SKM-1 treated with dmso at 0.1 percent for 144 hours (cell line): Measurements from ENCODE around the gene PLCL2.
"Not testable (repeated sequence)": the region's sequence is repeated elsewhere in the genome, so short reads cannot be mapped to it uniquely, and the experiment has no call there.

ENCODE experiments used
- DNase-seq: peaks from one replicate; lab custom pipeline; 2025; ENCODE audit not compliant: unreplicated experiment; lab: John Stamatoyannopoulos, UW

The PLCL2 gene

GRCh38 chr3:16950282-16950681 is 65.5 kb downstream of the PLCL2 start:
- no peak for DNase-seq

GRCh38 chr3:16950845-16951244 is 66.1 kb downstream of the PLCL2 start:
- no peak for DNase-seq

GRCh38 chr3:16957852-16958251 is 73.1 kb downstream of the PLCL2 start:
- DNase-seq = not testable (repeated sequence)

DNA sequence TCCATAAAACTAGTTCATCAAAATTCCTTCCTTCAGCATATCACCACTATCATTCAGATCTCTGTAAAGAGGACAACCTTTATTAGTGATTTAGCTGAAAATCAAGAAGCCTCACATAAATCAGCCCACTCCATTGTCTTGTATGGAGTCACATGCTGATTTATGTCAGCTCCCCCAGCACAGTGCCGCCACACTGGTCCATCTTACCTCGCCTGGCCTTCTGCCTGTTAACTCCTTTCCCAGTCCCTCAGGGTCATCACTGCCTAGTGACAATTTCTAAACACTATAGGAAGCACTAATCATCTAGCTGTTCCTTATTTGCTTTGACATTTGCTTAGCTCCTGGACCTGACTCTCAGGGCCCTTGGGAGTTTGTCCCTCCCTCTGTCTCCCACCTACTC is 75.4 kb downstream of the PLCL2 start:
- DNase-seq = no peak

- no peak for DNase-seq
Measured at GRCh38 chr3:16961621-16962205, 77.0 kb downstream of the PLCL2 start.

- DNase-seq = no peak
Measured at GRCh38 chr3:16975083-16975482, 90.3 kb downstream of the PLCL2 start.

DNA sequence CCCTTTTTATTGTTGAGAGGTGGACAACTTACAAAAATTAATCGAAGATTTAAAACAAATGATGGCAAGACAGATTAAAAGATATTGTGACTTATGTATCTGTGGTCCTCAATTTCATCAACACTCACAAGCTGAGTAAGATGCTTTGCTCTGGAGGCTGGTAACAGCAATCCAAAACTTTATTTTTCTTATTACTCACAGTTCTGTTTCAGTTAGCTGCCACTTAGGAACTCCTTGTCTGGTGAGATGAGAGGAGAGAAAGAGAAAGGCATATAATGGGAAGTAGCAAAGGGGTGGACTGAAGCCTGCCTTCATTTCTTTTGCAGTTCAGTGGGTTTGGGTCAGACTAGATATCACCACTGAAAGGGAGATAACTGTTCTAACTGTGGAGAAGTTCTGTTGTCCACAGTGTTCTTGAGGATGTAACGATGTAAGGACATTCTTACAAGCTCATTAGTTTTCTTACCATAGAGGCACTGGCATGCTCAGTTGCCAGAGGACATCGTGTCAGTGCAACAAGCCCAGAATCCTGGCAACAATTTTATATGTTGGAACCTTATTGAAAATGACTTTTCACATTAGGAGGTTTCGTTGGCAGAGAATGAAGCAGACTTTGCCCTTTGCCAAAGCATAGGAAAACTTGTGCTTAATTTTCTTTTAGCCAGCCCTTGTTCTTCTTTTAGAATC is 93.6 kb downstream of the PLCL2 start:
- DNase-seq = no peak

DNA sequence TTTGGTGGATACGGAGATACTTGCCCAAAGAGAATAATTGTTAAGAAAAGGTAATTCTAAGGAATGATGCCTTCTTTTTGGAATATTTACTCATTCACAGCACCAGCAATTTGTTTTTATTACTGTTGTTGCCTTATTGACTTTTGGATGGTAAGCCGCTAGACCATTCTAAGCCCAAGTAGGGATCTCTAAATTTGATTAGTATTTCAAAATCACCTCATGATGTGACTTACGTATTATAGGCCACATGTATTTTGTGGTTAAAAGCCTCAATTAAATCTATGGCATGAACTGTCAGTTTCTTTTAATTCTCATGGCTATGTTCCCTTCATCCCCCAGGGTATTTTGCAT is 94.1 kb downstream of the PLCL2 start:
- no peak for DNase-seq

DNA sequence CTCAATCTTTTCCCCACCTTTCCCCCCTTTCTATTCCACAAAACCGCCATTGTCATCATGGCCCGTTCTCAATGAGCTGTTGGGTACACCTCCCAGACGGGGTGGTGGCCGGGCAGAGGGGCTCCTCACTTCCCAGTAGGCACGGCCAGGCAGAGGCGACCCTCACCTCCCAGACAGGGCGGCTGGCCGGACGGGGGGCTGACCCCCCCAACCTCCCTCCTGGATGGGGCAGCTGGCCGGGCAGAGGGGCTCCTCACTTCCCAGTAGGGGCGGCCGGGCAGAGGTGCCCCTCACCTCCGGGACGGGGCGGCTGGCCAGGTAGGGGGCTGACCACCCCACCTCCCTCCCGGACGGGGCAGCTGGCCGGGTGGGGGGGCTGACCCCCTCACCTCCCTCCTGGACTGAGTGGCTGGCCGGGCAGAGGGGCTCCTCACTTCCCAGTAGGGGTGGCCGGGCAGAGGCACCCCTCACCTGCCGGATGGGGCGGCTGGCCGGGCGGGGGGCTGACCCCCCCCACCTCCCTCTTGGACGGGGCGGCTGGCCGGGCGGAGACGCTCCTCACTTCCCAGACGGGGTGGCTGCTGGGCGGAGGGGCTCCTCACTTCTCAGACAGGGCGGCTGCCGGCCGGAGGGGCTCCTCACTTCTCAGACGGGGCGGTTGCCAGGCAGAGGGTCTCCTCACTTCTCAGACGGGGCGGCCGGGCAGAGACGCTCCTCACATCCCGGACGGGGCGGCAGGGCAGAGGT is 95.2 kb downstream of the PLCL2 start:
- DNase-seq = not testable (repeated sequence)

DNA sequence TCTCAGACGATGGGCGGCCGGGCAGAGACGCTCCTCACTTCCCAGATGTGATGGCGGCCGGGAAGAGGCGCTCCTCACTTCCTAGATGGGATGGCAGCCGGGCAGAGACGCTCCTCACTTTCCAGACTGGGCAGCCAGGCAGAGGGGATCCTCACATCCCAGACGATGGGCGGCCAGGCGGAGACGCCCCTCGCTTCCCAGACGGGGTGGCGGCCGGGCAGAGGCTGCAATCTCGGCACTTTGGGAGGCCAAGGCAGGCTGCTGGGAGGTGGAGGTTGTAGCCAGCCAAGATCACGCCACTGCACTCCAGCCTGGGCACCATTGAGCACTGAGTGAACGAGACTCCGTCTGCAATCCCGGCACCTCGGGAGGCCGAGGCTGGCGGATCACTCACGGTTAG is 95.8 kb downstream of the PLCL2 start:
- DNase-seq = not testable (repeated sequence)

DNA sequence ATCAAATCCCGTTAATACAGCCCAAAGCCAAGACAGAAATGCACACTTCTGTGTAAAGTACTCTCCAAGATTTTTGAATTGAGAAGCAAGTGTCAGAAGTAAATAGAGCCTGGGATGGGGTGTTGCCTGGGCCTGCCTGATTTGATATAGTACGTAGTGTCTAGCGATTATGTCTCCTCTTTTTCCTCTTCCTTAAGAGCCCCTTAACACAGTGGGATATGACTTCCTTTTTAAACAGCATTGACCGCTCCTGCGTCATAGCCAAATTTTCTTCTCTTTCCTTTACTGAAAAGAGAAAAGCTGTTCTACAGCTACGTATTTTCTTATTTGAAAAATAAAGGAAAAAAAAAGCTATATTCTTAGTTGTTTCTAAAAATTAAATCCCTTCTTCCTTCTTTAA is 97.7 kb downstream of the PLCL2 start:
- no peak for DNase-seq

DNA sequence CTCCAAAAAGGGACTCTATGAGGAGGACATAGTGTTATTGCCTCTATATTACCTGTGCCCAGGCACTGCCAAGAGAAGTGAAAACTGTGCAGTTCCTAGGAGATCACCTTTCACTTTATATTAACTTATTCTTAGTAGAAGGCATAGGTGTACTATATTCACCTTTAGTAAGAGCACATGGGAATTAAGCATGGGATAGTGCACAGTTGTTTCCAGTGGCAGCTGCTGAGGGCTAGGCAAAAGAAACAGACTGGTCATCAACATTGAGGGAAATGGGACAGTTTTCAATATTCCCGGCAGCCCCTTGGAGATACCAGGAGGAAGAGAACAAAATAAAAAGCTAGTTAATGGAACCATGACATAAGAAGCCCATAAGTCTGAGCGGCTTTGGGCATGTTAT is 100.9 kb downstream of the PLCL2 start:
- DNase-seq = no peak

DNA sequence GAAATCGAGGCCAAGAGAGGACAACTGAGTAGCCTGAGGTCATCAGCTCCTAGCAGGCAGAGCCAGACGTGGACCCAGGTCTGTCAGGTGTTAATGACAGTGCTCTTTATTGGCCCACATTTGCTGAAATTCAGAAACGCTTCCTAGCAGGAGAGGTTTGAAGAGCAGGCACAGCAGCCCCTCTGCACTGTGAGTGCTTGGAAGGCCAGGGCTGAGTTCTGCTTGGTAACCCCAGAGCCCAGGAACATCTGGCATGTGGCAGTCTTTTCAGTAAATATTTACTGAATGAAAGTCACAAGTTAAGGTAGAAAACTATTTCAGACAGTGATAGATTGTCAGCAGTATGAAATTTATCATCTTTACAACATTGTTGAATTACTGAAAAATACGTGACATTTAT is 102.4 kb downstream of the PLCL2 start:
- DNase-seq = no peak

GRCh38 chr3:16990163-16990562 is 105.4 kb downstream of the PLCL2 start:
- no peak for DNase-seq

DNA sequence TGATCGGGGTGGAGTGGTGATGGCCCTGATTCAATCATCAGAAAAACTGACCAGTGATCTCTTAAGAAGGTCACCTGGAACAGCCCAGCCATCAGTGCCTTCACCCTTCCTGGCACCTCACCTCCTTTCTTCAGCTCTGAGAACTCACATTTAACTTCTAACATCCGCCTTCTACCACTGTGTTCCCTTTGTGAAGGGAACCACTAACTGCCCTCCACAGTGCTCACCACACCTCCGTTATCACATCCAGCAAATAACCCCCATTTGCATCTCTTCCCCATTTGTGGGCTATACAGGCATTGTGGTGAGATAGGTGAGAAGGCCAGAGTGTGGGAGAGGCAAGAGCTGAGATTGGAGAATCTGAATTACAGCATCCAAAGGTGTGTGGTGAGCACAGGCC is 107.4 kb downstream of the PLCL2 start:
- no peak for DNase-seq

GRCh38 chr3:16993227-16993626 is 108.5 kb downstream of the PLCL2 start:
- no peak for DNase-seq

GRCh38 chr3:16994854-16995525 is 110.2 kb downstream of the PLCL2 start:
- no peak for DNase-seq

GRCh38 chr3:16995601-16996000 is 110.8 kb downstream of the PLCL2 start:
- no peak for DNase-seq

DNA sequence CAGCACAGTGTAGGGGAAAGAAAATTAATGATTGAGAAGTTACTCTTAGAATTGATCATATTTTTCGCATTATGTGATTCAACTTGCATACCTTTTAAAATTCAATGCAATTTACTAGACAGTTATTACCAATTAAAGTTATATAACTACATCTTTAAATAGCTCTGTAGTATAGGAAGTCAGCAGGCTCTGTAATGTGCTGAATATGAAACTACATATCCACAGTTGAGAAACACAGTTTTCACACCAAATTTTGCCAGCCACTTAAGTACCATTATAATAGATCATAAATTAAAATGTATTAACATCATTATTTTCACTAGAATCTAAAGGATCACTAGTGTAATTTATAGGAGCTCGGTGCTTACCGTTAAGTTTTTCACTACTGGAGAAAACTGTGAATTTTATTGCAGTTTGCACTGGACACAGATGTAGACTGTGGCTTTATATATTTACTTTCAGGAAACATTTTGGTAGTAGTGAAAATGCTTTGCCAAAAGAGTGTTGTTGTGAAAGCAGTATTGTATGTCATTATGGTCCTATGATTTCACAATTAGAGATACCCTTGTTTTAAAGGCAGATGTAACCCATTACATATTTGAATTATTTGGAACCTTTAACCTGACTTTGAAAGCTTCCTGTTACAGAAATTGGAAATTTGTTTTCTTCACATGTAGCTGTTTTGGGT is 113.6 kb downstream of the PLCL2 start:
- DNase-seq = no peak

- no peak for DNase-seq
Measured at GRCh38 chr3:16999161-16999560, 114.4 kb downstream of the PLCL2 start.

DNA sequence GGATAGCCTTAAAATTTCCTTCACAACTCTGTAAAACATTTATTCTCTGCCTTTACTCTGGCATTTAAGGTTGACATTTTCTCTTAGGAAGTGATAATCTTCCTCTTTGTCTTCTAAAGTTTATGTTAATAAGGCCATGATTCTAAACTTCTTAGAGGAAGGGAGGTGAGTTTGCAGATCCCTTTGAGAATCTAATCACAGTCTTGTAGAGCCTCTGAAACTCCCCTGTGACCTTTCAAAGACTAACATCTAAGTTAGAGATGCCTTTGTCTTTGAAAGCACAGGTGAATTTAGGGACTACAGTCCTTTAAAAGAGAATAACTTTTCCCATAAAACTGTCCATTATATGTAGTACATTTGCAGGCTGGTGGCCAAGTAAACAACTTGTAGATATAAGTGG is 115.1 kb downstream of the PLCL2 start:
- DNase-seq = no peak
